ENCODE results near the gene TANGO6.

DNA sequence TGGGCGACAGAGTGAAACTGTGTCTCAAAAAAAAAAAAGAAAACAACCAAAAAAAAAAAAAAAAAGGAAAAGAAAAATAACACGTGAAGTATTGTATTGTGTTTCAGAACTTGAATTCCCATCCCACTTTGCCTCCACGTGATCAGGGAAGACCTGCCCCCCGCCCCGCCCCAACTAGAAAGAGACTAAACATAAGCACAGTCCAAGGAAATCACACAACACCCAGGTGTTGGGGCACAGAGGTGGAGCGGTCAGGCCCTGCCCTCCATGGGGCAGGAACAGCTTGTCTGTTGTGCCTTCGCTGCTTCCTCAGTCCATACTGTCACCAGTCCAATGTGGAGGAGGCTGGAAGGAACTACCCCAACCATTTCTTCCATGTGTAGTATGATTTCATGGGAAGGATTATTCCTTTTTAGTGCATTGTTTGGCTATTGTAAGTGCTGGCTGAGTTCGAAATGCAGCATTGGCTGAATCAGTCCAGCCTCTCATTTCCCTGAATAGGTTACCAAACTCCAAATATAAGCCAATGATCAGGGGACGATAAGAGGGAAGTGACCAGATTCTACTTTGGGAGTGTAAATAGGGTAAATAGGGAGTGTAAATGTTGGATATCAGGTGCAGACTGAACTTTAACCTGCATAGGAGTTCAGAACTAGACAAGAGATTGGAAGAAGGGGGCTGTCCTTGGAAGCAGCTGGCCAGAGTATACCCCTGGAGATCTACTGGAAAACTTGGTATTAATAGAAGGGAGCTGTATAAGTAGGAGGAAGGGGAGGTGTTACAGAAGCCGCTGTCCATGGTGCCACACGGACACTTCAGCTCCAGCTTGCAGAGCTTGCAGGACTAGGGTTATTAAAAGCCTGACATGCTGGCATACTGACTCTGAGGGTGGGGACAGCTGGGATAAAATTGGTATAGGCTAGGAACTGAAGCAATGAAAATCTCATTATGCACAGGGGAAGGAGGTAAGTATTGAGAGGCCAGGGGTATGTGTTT, 50.7 kb downstream of the TANGO6 start:
- TF ChIP-seq CTCF (IDR thresholded peaks at IDR 0.05) (no peak), POLR2A (IDR thresholded peaks at IDR 0.05) (no peak)

Data from ovary (tissue), 3 donors.